ENCODE results near the gene IMMP2L. TPM values are rescaled to one million over a fixed set of nuclear protein-coding genes. Genes with fewer than 3 reads are reported as not detected.

IMMP2L gene
- total RNA-seq, 1 donor from 2014 or later: 21.5 TPM

DNA sequence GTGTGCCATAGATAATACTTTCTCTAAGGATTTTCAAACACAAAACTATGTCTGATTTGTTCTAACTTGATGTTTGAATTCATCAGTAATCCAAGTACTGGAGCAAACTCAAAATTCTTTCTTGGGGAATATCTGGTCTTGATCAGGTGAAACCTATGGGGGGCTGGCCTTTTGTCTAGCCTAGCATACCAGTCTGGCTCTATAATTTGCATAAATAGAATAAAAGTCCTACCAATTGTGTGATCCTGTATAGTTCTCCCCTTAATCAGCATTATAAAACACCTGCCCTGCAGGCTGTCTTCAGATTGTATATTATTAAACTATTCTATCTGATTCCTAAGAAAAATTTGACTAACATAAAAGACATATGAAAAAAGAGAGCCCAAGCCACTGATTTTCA is 705.2 kb downstream of the IMMP2L start:
- Histone ChIP-seq H3K27me3 (no peaks in the 10 kb centered on the region), H3K4me2 (no peak overlapping the region), H3K27ac (no peak overlapping the region), H3K9me3 (ENCODE audit: low read depth) (no peaks in the 10 kb centered on the region), H3K4me1 (peaks cover 3% of the 10 kb centered on the region), H4K20me1 (ENCODE audit: low read depth) (no peaks in the 10 kb centered on the region), H3K9ac (no peak overlapping the region), H3F3A (ENCODE audit: low read depth) (no peaks in the 10 kb centered on the region), H2AFZ (replicated peaks) (no peak overlapping the region), H3K4me3 (no peak overlapping the region), H3K36me3 (no peaks in the 10 kb centered on the region), H3K79me2 (ENCODE audit: low read depth) (no peaks in the 10 kb centered on the region)
- Mint-ChIP-seq H3K27ac (no peak overlapping the region), H3K4me1 (peaks cover 13% of the 10 kb centered on the region), H3K4me3 (no peak overlapping the region), H3K27me3 (ENCODE audit: insufficient read depth, low read depth) (no peaks in the 10 kb centered on the region), H3K9me3 (no peaks in the 10 kb centered on the region), H3K36me3 (no peaks in the 10 kb centered on the region)
- no peak for DNase-seq (ENCODE audit: low spot score)
- TF ChIP-seq EZH2phosphoT487 (IDR thresholded peaks at IDR 0.05) (no peak), EZH2 (IDR thresholded peaks at IDR 0.05) (no peak)
- TF ChIP-seq, protein P1, sequence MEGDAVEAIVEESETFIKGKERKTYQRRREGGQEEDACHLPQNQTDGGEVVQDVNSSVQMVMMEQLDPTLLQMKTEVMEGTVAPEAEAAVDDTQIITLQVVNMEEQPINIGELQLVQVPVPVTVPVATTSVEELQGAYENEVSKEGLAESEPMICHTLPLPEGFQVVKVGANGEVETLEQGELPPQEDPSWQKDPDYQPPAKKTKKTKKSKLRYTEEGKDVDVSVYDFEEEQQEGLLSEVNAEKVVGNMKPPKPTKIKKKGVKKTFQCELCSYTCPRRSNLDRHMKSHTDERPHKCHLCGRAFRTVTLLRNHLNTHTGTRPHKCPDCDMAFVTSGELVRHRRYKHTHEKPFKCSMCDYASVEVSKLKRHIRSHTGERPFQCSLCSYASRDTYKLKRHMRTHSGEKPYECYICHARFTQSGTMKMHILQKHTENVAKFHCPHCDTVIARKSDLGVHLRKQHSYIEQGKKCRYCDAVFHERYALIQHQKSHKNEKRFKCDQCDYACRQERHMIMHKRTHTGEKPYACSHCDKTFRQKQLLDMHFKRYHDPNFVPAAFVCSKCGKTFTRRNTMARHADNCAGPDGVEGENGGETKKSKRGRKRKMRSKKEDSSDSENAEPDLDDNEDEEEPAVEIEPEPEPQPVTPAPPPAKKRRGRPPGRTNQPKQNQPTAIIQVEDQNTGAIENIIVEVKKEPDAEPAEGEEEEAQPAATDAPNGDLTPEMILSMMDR (IDR thresholded peaks at IDR 0.05): no peak

DNA sequence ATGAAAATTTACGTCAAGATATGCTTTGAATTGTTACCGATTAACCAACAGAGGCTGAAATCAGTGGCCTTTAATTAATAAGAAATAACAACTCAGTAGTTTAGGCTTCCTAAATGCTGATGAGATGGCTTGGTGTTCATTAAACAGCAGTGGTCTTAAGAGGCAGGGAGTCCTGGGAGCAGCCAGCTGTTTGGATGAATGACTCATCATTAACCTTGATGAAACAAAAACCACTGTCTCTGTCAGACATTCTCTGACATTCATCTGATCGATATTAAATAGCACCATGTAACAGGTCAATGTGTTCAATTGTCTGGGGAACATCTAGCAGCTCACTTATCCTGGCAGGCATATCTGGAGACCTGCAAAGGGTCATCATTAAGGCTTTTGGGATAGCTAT is 705.6 kb downstream of the IMMP2L start:
- H3K4me2 ChIP-seq: no peak overlapping the region
- no peak for DNase-seq (ENCODE audit: low spot score)

DNA sequence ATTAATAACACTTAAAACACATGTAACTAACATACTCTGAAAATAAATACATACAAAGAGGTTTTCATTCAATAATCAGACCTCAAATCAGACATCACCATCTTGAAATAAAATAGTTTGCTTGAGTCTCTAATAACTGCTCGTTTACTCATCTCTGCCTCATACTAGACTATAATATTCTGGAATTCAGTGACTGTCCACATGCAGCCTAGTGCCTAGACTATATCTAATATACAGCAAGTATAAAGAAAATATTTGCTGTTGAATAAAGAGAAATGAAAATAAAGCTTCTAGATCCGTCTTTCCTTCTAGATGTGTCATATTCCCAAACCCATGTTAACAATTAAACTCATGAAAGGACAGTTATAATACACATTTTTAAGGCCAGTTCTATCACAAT is 707.6 kb downstream of the IMMP2L start:
- Mint-ChIP-seq H3K4me1 (peaks cover 13% of the 10 kb centered on the region), H3K9me3 (peaks cover 1% of the 10 kb centered on the region), H3K27ac (no peak overlapping the region), H3K36me3 (no peaks in the 10 kb centered on the region), H3K4me3 (no peak overlapping the region), H3K27me3 (ENCODE audit: insufficient read depth, low read depth) (no peaks in the 10 kb centered on the region)
- no peaks in the 10 kb centered on the region for H3K9me3 ChIP-seq (ENCODE audit: low read depth)
- no peaks in the 10 kb centered on the region for H3K27me3 ChIP-seq
- H3K4me3 ChIP-seq: no peak overlapping the region
- DNase-seq (ENCODE audit: low spot score): no peak
- no peaks in the 10 kb centered on the region for H3K79me2 ChIP-seq (ENCODE audit: low read depth)
- H3K9ac ChIP-seq: no peak overlapping the region
- no peak overlapping the region for H3K27ac ChIP-seq
- H3K36me3 ChIP-seq: no peaks in the 10 kb centered on the region
- peaks cover 3% of the 10 kb centered on the region for H3K4me1 ChIP-seq
- TF ChIP-seq EZH2 (IDR thresholded peaks at IDR 0.05): no peak
- TF ChIP-seq, protein P1 (IDR thresholded peaks at IDR 0.05): no peak
- no peaks in the 10 kb centered on the region for H3F3A ChIP-seq (ENCODE audit: low read depth)
- no peaks in the 10 kb centered on the region for H4K20me1 ChIP-seq (ENCODE audit: low read depth)
- no peak overlapping the region for H2AFZ ChIP-seq (replicated peaks)
- H3K4me2 ChIP-seq: no peak overlapping the region

More for the DNA sequence above, 705.6 kb downstream of the IMMP2L start:
- Mint-ChIP-seq H3K4me1 (peaks cover 13% of the 10 kb centered on the region), H3K4me3 (no peak overlapping the region), H3K27me3 (ENCODE audit: insufficient read depth, low read depth) (no peaks in the 10 kb centered on the region), H3K9me3 (no peaks in the 10 kb centered on the region), H3K36me3 (no peaks in the 10 kb centered on the region), H3K27ac (no peak overlapping the region)
- Histone ChIP-seq H3K79me2 (ENCODE audit: low read depth) (no peaks in the 10 kb centered on the region), H3K27me3 (no peaks in the 10 kb centered on the region), H4K20me1 (ENCODE audit: low read depth) (no peaks in the 10 kb centered on the region), H3K36me3 (no peaks in the 10 kb centered on the region), H3K9ac (no peak overlapping the region), H3K27ac (no peak overlapping the region), H3K4me1 (peaks cover 3% of the 10 kb centered on the region), H3F3A (ENCODE audit: low read depth) (no peaks in the 10 kb centered on the region), H3K9me3 (ENCODE audit: low read depth) (no peaks in the 10 kb centered on the region), H3K4me3 (no peak overlapping the region), H2AFZ (replicated peaks) (no peak overlapping the region)
- no peak for TF ChIP-seq EZH2 (IDR thresholded peaks at IDR 0.05)

DNA sequence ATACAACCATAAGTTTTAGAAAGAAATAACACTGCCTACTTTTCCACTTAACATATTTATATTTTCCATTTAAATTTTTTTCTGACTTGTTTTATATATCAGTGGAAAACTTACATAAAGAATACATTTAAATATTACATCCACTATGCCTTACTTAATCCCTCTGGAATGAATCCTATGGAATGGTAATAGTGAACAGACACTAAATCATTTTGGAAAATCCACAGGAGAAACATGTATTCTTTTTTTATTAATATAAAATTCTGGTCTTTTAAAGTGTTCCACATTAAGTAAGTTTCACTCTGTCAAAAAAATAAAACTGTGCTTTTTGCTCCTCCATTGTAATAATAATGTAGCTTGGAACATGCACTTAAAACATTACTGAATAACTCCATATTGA is 708.1 kb downstream of the IMMP2L start:
- Histone ChIP-seq H3K4me3 (no peak overlapping the region), H3F3A (ENCODE audit: low read depth) (no peaks in the 10 kb centered on the region), H3K79me2 (ENCODE audit: low read depth) (no peaks in the 10 kb centered on the region), H3K9me3 (ENCODE audit: low read depth) (no peaks in the 10 kb centered on the region), H4K20me1 (ENCODE audit: low read depth) (no peaks in the 10 kb centered on the region), H3K27me3 (no peaks in the 10 kb centered on the region), H3K27ac (no peak overlapping the region), H3K4me1 (peaks cover 3% of the 10 kb centered on the region), H3K4me2 (no peak overlapping the region), H3K36me3 (no peaks in the 10 kb centered on the region), H2AFZ (replicated peaks) (no peak overlapping the region), H3K9ac (no peak overlapping the region)
- TF ChIP-seq EZH2 (IDR thresholded peaks at IDR 0.05): no peak
- TF ChIP-seq, protein P1 (IDR thresholded peaks at IDR 0.05): no peak
- no peak for TF ChIP-seq EZH2phosphoT487 (IDR thresholded peaks at IDR 0.05)
- peaks cover 1% of the 10 kb centered on the region for H3K9me3 Mint-ChIP-seq
- no peak for DNase-seq (ENCODE audit: low spot score)
- peaks cover 13% of the 10 kb centered on the region for H3K4me1 Mint-ChIP-seq
- H3K27ac Mint-ChIP-seq: no peak overlapping the region
- no peaks in the 10 kb centered on the region for H3K27me3 Mint-ChIP-seq (ENCODE audit: insufficient read depth, low read depth)
- H3K36me3 Mint-ChIP-seq: no peaks in the 10 kb centered on the region
- H3K4me3 Mint-ChIP-seq: no peak overlapping the region
